HG02970 (cell line): ENCODE results near the gene PHAX.
"Not testable (repeated sequence)": the region's sequence is repeated elsewhere in the genome, so short reads cannot be mapped to it uniquely, and the experiment has no call there.

ENCODE experiments used
- ATAC-seq: cut with Tn5 transposase; IDR thresholded peaks from one replicate; pipeline ENCODE4 v1.9.1; 2021; ENCODE audit warnings: mild to moderate bottlenecking, moderate library complexity, moderate number of reproducible peaks; ENCODE audit not compliant: unreplicated experiment, low FRiP score

Gene PHAX, protein sequence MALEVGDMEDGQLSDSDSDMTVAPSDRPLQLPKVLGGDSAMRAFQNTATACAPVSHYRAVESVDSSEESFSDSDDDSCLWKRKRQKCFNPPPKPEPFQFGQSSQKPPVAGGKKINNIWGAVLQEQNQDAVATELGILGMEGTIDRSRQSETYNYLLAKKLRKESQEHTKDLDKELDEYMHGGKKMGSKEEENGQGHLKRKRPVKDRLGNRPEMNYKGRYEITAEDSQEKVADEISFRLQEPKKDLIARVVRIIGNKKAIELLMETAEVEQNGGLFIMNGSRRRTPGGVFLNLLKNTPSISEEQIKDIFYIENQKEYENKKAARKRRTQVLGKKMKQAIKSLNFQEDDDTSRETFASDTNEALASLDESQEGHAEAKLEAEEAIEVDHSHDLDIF

DNA sequence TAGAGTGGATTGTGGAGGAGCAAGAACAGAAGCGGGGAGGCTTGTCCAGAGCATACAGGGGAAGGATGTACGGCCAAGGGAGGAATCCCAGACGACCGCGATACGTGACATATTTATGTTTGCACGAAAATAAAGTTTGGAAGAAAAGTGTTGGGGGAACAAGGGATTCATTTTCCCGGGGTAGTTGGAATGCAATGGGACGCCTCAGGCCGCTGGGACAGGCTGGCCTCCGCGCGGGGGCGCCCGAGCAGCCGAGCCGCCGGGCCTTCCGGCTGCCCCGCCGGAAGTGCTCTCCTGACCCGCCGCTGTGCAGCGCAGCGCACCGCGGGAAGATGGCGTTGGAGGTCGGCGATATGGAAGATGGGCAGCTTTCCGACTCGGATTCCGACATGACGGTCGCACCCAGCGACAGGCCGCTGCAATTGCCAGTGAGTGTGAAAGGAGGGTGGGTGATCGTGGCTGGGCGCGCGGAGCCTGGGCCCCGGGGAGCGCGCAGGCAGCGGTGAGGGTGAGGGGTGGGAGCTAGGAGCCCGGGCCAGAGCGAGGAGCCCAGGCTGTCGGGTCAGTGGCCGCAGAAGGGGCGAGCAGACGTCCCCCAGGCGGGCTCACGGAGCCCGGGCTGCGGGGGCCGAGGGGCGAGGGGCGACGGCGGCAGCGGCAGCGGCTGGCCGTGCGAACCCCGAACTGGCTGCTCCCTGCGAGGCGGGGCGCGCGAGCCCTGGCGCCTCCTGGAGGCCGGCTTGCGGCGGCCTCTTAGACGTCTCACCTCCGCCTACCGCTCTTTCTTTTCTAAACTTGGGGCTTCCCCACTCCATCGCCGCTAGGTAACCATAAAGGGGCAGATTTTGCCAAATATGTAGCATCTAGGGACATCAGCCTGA, at the start of gene PHAX:
PHAX (plus strand) TSS at position 317 of the 881 bp plus-strand sequence; CDS start at position 333, 16 bp downstream.
- peak; percentile 96 for ATAC-seq

DNA sequence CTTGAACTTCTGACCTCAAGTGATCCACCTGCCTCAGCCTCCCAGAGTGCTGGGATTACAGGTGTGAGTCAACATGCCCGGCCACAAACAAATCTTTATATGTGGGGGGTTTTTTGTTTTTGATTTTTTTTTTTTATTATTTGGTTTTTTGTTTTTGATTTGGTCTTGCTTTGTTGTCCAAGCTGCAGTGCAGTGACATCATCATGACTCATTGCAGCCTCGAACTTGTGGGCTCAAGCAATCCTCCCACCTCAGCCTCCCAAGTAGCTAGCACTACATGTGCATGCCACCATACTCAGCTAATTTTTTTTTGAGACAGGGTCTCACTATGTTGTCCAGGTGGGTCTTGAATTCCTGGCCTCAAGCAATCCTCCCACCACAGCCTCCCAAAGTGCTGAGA, 48.1 kb upstream of the PHAX start:
- ATAC-seq, result no peak

DNA sequence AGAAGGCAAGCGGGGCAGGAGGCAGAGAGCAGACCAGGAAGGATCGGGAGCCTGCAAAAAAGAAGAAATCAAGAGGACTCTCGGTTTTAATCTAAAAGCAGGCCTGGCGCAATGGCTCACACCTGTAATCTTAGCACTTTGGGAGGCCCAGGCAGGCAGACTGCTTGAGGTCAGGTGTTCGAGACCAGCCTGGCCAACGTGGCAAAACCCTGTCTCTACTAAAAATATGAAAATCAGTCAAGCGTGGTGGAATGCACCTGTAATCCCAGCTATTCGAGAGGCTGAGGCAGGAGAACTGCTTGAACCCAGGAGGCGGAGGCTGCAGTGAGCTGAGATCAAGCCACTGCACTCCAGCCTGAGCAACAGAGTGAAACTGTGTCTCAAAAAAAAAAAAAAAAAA, 45.6 kb upstream of the PHAX start:
- not testable (repeated sequence) for ATAC-seq

DNA sequence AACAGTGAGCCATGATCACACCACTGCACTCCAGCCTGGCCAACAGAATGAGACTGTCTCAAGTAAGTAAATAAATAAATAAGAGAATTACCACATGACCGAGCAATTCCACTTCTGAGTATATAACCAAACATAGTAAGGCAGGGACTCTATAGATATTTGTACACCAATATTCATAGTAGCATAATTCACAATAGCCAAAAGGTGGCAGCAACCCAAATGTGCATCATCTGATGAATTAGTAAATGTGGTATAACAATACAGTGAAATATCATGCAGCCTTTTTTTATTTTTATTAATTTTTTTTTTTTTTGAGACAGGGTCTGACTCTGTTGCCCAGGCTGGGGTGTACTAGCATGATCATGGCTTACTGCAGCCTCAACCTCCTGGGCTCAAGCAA, 38.8 kb upstream of the PHAX start:
- ATAC-seq, result no peak

DNA sequence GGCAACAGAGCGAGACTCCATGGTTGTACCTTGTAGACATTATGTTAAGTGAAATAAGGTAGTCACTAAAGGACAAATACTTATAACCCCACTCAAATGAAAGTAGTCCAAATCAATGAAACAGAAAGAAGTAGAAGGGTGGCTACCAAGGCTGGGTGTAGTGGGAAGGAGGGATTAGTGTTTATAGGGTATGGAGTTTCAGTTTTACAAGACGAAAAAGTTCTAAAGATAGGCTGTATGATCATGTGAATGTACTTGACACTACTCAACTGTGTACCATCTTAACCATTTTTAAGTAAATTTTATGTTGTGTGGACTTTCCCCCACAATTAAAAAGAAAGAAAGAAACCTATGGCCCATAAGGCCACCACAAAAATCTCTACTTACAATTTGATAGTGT, 37.9 kb upstream of the PHAX start:
- ATAC-seq, result peak; percentile 81

DNA sequence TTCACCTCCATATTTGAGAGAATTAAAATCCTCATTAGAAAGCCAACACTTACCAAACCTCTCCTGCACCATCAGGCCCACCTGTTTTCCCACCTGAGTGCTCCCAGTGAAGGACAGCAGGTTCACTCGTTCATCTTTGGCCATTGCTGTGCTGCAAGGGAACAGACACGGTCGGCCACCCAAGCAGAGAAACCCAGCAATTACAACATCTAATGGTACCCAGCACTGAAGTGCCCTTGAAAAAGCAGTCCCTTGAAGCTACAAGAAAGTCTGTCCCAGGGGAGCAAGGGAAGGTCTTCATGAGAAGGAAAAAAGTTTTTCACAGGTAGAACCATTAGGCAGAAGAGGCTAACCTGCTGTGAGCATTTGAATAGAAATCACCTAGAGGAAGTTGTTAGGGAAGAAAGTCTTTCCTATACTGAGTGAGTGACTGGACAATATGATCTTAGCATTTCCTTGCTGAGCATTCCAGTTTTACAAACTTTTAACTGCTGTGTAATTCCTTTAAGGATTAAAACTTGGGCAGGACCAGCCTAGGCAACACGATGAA, 32.5 kb upstream of the PHAX start:
- no peak for ATAC-seq

DNA sequence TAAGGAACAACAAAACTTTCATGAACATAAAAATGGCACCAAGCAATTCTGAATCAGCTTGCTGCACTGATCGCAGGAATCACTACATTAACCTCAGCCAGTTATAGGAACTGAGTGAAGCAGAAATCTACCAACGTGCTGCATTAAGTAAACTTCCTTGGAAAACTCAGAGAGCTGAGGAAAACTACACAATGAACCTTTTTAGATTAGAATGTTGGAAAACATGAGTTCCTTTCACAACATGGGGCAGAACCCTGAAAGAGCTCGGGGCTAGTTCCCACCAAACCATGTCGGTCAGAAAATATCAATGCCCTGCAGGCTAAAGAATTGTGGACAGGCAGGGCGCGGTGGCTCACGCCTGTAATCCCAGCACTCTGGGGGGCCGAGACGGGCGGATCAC, 25.1 kb upstream of the PHAX start:
- no peak for ATAC-seq

DNA sequence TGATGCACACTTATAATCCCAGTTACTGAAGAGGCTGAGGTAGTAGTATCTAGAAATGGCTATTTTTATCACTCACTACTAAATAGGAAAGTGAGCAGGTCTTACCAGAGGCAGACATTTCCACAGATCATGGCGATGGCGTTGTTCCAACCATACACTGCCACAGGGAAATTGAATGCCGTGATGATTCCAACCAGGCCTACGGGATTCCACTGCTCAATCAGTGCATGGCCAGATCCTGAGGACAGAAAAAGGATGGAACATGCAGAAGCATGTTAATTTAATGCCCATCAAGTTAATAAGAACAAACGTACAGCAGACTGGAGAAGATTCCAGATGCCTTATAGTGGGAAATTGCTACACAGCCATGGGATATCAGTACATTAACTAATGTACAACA, 23.8 kb upstream of the PHAX start:
- no peak for ATAC-seq

DNA sequence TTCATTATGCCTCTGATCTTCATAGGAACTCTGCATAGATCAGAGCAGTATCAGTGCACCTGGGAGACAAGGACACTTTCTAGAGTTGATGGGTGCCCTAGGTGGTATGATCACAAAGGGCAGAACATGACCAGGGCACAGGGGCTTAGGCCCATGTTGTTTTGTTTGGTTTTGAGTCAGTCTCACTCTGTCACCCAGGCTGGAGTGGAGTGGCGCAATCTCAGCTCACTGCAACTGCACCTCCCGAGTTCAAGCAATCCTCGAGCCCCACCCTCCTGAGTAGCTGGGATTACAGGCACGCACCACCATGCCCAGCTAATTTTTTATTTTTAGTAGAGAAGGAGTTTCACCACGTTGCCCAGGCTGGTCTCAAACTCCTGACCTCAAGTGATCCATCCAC, 23.3 kb upstream of the PHAX start:
- ATAC-seq, result no peak

DNA sequence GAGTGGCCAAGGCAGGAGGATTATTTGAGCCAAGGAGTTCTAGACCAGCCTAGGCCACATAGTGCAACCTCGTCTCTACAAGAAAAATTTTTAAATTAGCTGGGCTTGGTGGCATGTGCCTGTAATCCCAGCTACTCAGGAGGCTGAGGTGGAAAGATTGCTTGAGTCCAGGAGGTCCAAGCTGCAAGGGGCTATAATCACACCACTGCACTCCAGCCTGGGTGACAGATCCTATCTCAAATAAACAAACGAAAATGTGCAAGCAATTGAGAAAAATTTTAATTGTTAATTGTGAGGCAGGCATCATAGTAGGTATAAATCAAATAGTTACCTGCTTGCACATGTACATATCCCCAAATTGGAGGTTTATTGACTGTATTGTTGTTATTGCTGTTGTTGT, 21.0 kb upstream of the PHAX start:
- no peak for ATAC-seq

DNA sequence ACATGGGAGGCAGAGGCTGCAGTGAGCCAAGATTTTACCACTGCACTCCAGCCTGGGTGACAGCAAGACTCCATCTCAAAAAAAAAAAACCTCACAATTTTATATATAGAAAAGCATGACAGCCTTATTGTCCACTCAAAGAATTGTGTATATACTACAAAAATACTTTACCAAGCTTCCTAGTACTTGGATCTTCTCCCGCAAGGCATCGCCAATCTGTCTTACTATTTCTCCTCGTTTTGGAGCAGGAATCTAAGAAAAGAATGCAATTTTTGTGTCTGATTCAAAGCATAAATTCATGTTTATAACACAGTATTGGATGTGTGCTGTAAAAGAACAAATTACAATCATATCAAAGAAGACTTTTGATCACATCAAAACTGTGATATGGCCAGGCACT, 17.0 kb upstream of the PHAX start:
- ATAC-seq, result no peak

DNA sequence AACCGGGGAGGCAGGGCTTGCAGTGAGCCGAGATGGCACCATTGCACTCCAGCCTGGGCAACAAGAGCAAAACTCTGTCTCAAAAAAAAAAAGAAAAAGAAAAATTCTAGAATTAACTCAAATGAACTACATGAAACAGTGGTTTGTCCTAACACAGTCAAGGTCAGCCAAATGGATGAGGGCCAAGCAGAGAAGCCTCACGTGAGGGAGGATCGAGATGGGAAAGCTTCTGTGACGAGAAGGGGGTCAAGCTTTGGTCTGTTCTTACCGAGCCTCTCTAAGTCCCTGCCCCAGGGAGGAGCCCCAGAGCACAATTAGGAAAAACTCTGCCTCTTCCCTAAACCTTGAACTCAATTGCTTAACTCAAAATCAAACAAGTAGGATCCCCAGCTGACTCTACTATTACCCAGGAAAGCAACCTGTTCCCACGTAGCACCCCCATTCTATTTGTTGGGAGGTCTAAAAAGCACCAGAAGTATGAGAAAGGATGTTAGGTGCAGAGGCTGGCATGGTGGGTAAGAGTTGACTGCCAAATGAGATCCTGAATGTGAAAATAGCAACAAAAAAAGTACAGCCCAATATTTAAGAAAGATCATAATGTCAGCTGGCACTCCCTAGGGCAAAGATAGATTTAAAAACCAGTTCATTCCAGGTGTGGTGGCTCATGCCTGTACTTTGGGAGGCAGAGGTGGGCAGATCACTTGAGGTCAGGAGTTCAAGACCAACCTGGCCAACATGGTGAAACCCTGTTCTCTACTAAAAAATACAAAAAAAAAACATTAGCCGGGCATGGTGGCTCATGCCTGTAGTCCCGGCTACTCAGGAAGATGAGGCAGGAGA, 13.0 kb upstream of the PHAX start:
- no peak for ATAC-seq

DNA sequence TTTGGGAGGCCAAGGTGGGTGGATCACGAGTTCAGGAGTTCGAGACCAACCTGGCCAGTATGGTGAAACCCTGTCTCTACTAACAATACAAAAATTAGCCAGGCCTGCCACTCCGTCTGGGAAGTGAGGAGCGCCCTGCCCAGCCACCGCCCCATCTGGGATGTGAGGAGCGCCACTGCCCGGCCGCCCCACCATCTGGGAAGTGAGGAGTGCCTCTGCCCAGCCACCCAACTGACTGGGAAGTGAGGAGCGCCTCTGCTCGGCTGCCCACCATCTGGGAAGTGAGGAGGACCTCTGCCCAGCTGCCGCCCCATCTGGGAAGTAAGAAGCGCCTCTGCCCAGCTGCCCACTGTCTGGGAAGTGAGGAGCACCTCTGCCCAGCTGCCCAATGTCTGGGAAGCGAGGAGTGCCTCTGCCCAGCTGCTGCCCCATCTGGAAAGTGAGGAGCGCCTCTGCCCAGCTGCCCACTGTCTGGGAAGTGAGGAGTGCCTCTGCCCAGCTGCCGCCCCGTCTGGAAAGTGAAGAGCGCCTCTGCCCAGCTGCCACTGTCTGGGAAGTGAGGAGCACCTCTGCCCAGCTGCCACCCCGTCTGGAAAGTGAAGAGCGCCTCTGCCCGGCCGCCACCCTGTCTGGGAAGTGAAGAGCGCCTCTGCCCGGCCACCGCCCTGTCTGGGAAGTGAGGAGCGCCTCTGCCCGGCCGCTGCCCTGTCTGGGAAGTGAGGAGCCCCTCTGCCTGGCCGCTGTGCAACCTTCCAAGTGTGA, 11.0 kb upstream of the PHAX start:
- no peak for ATAC-seq

DNA sequence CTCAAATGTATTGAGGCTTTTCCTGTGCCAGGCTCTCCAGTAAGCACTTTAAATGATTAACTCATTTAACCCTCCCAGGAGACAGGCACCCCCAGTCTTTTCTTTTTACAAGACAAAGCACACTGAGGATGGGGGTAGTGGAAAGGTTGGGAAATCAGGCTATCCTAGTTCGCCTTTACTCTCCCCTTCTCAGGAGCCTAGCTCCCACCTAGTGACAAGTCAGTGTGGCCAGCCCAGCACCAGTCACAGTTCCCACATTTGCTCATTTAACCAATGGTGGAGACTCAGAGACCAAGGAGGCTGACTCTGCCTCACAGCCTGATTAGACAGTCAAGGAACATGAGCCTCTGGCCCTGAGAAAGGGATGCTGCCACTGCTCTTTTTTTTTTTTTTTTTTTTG, 9.2 kb upstream of the PHAX start:
- ATAC-seq, result no peak

DNA sequence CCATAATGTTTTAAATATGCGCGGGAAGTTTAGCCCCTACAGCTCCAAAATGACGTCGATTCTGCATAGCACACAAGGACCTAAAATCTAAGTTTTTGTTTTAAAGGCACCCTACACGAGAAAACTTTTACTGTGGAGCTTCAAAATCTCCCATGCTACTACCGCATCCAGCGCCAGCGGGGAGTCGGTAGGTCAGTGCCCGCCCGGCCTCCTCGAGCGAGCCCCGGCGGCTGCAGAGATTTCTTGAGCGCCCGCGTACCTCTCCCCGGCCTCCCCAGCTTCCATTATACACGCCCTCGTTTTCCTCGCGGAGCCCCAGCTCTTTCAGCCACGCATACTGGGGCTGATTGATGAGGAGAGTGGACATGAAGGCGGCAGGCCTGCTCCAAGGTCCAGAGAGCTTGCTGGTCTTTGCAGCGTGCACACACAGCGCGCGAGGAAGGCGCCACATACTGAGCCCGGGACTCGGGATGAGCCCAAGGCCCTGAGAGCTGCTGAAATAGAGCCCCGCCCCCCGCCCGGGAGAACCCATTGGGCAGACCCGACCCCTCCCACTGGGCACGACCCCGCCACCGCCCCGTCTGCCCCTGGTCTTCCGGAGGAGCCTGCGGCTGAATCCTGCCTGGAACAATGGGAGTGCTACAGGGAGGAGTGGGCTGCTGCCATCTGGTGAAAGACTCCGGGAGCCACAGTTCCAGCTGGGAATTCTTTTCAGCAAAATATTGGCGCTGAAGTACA, 5.8 kb upstream of the PHAX start, which contains the start of gene ALDH7A1:
ALDH7A1 (minus strand) TSS at position 472 of the 738 bp plus-strand sequence; CDS start at position 451, 21 bp downstream.
- ATAC-seq, result peak; percentile 58

DNA sequence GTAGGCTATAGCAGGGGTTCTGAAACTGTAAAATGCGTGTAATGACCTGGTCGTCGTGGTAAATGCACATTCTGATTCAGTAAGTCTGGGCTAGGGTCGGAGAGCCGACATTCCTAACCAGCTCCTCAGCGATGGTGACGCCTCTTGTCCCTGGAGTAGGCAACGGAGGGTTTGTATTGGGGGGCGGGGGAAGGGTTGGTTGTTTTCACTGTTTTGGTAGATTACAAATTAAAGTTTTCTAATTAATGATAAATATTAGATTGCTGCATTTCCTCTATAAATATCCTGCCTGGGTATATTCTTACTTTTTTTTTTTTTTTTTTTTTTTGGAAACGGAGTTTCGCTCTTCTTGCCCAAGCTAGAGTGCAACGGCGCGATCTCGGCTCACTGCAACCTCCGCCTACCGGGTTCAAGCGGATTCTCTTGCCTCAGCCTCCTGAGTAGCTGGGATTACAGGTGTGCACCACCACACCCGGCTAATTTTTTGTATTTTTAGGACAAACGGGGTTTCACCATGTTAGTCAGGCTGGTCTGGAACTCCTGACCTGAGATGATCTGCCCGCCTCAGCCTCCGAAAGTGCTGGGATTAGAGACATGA, 5.2 kb upstream of the PHAX start:
- ATAC-seq, result no peak

DNA sequence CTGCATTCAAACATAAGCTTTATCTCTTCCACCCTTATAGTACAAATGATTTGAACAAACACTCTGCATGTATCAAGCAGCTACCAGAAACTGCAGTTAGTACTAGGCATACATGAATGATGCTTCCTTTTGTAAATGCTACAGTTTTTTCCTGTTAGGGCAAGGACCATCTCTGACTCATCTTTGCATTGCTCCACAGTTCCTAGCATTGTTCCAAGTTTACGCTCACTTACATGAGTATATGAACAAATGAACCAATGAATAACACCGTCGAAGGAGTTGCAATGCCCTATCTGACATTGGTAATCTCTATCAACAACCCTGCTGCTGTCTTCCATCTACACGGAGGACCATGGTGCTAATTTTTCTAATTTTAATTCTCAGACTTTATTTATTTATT, 3.6 kb upstream of the PHAX start:
- no peak for ATAC-seq

DNA sequence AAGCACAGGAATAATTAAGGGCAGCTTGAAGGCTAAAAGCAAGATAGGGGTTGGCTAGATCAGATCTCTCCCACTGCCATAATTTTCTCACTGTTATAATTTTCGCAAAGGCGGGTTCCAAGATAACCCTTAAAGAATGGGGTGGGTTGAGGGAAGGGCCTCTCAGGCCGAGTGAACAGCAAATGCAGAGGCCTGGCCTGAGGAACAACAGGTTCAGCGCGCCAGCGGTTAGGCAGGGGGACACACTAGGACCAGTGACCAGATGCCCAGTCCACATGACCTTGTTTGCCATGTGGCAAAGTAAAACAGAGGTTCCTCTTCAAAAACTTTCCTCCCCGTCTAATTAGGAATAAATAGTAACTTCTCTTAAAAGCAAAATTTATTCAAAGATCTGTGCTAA, 1.2 kb upstream of the PHAX start:
- no peak for ATAC-seq
